Endometrial microvascular endothelial cells (primary cell): Measurements from ENCODE around the gene PCDHB8. TPM values are rescaled to one million over a fixed set of nuclear protein-coding genes. Genes with fewer than 3 reads are reported as not detected.
"Not testable (repeated sequence)": the region's sequence is repeated elsewhere in the genome, so short reads cannot be mapped to it uniquely, and the experiment has no call there.

Source experiments
- in situ Hi-C: cut with HindIII; loops from 2 replicates; pipeline ENCODE4 v1.10.0; 2017; ENCODE audit warnings: low sequenced_read_pairs, low pct_unique_long_range_greater_than_20kb; ENCODE audit errors: inconsistent ontology term
- total RNA-seq: library from RNA; depleted of rRNA; stranded (reverse); fragments of >200 nt; gene quantifications from one replicate; pipeline ENCODE4 v1.2.3, GENCODE V29; 2015; ENCODE audit errors: inconsistent ontology term

Gene PCDHB8
- not detected for total RNA-seq

- in situ Hi-C loops, result not testable (repeated sequence)
Observed at GRCh38 chr5:141177577-141178191, at the start of gene PCDHB8. TSS of gene PCDHB8 (plus strand) at chr5:141177790. CDS start at chr5:141178035, 245 bp downstream.

DNA sequence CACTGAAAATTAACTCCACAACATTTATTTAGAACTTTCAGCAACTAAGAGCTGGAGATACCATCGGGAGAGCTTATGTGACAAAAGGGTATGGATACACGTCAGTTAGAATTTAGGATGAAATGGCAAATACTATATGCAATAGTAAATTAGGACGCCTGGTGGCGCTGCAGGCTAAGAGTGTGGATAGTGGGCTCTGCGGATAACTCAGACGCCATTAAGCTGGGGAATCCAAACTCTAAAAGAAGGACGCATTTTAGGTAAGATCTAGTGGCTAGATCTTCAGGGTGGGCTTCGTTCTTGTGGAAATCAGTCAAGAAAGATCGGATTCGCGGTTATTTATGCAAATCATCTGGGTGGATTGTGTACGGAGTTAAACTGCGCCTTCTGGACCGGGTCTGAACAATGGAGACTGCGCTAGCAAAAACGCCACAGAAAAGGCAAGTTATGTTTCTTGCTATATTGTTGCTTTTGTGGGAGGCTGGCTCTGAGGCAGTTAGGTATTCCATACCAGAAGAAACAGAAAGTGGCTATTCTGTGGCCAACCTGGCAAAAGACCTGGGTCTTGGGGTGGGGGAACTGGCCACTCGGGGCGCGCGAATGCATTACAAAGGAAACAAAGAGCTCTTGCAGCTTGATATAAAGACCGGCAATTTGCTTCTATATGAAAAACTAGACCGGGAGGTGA, 42.4 kb upstream of the PCDHB8 start, which contains the start of gene PCDHB5:
Gene PCDHB5 (plus strand): TSS at position 177 of the 688 bp plus-strand sequence. CDS start 229 bp downstream, at position 406.
- in situ Hi-C loops, result no loop called here

DNA sequence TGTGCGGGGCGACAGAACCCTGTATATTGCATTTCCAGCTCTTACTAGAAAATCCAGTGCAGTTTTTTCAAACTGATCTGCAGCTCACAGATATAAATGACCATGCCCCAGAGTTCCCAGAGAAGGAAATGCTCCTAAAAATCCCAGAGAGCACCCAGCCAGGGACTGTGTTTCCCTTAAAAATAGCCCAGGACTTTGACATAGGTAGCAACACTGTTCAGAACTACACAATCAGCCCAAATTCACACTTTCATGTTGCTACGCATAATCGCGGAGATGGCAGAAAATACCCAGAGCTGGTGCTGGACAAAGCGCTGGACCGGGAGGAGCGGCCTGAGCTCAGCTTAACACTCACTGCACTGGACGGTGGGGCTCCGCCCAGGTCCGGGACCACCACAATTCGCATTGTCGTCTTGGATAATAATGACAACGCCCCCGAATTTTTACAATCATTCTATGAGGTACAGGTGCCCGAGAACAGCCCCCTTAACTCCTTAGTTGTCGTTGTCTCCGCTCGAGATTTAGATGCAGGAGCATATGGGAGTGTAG, 41.8 kb upstream of the PCDHB8 start:
- in situ Hi-C loops, result no loop called here

GRCh38 chr5:141137346-141137745, 40.2 kb upstream of the PCDHB8 start:
- in situ Hi-C loops, result not testable (repeated sequence)

GRCh38 chr5:141149812-141150211, 27.8 kb upstream of the PCDHB8 start, which contains the start of gene PCDHB6:
TSS of gene PCDHB6 (plus strand) at chr5:141150057. CDS start at chr5:141150258, 201 bp downstream.
- in situ Hi-C loops, result no loop called here

DNA sequence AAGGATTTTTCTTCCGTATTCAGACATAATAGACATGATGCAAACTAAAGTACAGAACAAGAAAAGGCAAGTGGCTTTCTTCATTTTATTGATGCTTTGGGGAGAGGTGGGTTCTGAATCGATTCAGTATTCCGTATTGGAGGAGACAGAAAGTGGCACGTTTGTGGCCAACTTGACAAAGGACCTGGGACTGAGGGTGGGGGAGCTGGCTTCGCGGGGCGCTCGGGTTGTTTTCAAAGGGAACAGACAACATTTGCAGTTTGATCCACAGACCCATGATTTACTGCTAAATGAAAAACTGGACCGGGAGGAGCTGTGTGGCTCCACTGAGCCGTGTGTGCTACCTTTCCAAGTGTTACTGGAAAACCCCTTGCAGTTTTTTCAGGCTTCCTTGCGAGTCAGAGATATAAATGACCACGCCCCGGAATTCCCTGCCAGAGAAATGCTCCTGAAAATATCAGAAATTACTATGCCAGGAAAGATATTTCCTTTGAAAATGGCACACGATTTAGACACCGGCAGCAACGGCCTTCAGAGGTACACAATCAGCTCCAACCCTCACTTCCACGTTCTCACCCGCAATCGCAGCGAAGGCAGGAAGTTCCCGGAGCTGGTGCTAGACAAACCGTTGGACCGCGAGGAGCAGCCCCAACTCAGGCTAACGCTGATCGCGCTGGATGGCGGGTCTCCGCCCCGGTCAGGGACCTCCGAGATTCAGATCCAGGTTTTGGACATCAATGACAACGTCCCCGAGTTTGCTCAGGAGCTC, 27.2 kb upstream of the PCDHB8 start:
- in situ Hi-C loops, result no loop called here

DNA sequence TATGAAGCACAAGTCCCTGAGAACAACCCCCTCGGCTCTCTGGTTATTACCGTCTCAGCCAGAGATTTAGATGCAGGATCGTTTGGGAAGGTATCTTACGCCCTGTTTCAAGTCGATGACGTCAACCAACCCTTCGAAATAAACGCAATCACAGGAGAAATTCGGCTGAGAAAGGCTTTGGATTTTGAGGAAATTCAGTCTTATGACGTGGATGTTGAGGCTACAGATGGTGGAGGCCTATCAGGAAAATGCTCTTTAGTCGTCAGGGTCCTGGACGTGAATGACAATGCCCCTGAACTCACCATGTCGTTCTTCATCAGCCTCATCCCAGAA, 26.6 kb upstream of the PCDHB8 start:
- in situ Hi-C loops, result no loop called here

GRCh38 chr5:141151632-141152031, 26.0 kb upstream of the PCDHB8 start:
- in situ Hi-C loops, result not testable (repeated sequence)

DNA sequence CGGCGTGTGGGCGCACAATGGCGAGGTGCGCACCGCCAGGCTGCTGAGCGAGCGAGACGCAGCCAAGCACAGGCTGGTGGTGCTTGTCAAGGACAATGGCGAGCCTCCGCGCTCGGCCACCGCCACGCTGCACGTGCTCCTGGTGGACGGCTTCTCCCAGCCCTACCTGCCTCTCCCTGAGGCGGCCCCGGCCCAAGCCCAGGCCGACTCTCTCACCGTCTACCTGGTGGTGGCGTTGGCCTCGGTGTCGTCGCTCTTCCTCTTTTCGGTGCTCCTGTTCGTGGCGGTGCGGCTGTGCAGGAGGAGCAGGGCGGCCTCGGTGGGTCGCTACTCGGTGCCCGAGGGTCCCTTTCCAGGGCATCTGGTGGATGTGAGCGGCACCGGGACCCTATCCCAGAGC, 25.5 kb upstream of the PCDHB8 start:
- in situ Hi-C loops, result not testable (repeated sequence)

DNA sequence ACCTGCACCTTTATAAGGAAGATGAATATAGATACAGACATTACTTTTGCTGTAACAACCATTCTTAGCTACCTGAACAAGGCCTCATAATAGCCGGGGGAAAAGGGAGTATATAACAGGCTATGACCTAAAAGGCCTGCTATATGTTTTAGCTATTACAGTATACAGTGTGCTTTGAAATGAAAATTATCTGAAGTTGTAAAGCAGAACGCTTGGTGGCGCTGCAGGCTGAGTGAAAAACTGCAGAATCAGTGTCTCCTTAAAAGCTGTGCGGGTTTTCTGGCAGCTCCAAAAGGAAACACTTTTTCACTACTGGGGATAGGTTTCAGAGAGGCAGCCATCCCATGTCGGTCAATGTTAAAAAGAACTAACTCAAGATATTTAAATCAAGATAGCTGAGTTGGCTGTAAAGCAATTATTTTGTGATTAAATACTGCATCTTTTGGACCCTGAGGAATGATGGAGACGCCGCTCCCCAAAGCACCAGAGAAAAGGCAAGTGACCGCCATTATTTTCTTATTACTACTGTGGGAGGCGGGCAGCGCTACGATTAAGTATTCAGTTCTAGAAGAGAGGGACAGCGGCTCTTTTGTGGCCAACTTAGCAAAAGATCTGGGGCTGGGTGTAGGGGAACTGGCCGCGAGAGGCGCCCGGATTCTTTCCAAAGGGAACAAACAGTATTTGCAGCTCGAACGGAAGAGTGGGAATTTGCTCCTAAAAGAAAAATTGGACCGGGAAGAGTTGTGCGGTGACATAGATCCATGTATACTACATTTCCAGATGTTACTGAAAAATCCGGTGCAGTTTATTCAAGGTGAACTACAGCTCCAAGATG, 21.8 kb upstream of the PCDHB8 start:
- in situ Hi-C loops, result no loop called here

- in situ Hi-C loops, result not testable (repeated sequence)
Observed at GRCh38 chr5:141157356-141157755, 20.2 kb upstream of the PCDHB8 start.

DNA sequence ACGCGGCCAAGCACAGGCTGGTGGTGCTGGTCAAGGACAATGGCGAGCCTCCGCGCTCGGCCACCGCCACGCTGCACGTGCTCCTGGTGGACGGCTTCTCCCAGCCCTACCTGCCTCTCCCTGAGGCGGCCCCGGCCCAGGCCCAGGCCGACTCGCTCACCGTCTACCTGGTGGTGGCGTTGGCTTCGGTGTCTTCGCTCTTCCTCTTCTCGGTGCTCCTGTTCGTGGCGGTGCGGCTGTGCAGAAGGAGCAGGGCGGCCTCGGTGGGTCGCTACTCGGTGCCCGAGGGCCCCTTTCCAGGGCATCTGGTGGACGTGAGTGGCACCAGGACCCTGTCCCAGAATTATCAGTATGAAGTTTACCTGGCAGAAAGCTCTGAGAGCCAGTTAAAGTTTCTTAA, 19.7 kb upstream of the PCDHB8 start:
- in situ Hi-C loops, result not testable (repeated sequence)

- in situ Hi-C loops, result no loop called here
Observed at GRCh38 chr5:141172381-141173204, 5.0 kb upstream of the PCDHB8 start, which contains the start of gene PCDHB7. TSS of gene PCDHB7 (plus strand) at chr5:141172644. CDS start at chr5:141172836, 192 bp downstream.

GRCh38 chr5:141174291-141175104, 3.1 kb upstream of the PCDHB8 start:
- in situ Hi-C loops, result not testable (repeated sequence)

DNA sequence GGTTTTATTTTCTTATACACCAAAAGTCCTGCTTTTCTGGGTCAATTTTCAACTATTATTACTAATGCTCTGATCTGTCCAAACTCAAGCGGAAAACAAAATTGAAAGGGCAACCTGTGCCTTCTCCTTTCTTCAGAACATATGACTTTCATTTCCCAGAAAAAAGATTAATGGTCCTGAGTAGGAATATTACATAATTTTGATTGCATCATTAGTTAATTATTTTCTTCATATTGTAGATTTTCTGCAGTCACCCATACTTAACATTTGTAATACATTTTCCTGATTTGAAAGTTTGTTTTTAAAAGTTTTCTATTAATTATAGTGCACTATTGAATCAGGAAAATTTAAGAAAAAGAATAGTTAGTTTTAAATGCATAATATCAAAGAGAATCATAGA, 1.7 kb upstream of the PCDHB8 start:
- in situ Hi-C loops, result no loop called here

DNA sequence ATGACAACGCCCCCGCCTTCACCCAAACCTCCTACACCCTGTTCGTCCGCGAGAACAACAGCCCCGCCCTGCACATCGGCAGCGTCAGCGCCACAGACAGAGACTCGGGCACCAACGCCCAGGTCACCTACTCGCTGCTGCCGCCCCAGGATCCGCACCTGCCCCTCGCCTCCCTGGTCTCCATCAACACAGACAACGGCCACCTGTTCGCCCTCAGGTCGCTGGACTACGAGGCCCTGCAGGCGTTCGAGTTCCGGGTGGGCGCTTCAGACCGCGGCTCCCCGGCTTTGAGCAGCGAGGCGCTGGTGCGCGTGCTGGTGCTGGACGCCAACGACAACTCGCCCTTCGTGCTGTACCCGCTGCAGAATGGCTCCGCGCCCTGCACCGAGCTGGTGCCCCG, 1.8 kb downstream of the PCDHB8 start:
- in situ Hi-C loops, result not testable (repeated sequence)

DNA sequence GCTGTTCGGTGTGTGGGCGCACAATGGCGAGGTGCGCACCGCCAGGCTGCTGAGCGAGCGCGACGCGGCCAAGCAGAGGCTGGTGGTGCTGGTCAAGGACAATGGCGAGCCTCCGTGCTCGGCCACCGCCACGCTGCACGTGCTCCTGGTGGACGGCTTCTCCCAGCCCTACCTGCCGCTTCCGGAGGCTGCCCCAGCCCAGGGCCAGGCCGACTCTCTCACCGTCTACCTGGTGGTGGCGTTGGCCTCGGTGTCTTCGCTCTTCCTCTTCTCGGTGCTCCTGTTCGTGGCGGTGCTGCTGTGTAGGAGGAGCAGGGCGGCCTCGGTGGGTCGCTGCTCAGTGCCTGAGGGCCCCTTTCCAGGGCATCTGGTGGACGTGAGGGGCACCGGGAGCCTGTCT, 2.3 kb downstream of the PCDHB8 start:
- in situ Hi-C loops, result not testable (repeated sequence)
